ENCODE results near the gene OMP. TPM values are rescaled to one million over a fixed set of nuclear protein-coding genes. Genes with fewer than 3 reads are reported as not detected.

OMP gene
- total and polyA plus RNA-seq, 2 of the 4 experiments (the other 2 are of a cell fraction), result 0.27 TPM; not detected in 1

DNA sequence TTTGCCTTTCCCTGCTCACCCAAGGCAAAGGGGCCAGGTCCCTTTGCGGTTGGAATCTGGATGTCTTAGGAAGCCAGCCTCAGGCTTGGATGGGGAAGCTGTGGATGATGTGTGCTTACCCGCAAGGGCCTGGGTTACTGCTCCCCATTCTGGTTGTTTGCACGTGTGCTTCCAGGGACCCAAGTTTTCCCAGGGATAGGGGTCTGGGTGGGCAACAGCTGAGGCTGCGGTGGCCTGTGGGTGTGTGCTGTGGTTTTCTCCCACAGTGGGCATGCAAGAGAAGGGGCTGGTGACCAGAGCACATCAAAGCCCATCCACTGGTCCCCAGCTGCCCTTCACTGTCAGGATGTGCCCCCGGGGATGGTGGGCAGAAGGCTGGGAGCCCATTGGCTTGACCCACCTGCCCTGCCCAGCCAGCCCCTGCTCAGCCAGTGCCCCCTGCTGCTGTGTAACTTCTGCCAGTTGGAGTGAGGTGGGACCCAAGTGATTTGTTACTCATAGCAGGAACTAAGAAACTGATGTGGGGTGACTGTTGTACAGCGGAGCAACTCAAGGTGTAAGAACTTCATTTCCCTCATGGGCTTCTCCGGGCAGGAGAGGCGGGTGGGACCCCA, 32.6 kb upstream of the OMP start:
- peaks cover 41% of the 10 kb centered on the region for H3K4me1 ChIP-seq (ENCODE audit: control insufficient read depth, insufficient read depth, low read length)
- no peak overlapping the region for H2AK9ac ChIP-seq (replicated peaks; ENCODE audit: low read depth, low read length, poor library complexity)
- H3K18ac ChIP-seq (ENCODE audit: low read depth, low read length), result no peak overlapping the region
- no peak overlapping the region for H3K4ac ChIP-seq (ENCODE audit: low read depth, low read length)
- intact Hi-C loops (cut with micrococcal nuclease) (no loop called here), dilution Hi-C loops (cut with HindIII; ENCODE audit: low sequenced_read_pairs, unreplicated experiment) (no loop called here), in situ Hi-C loops (cut with MboI; ENCODE audit: low sequenced_read_pairs) (no loop called here)
- no TSS peak for BruUV-seq (replicated peaks)
- ATAC-seq (ENCODE audit: low read depth) (no peak), DNase-seq (no peak)
- CTCF ChIA-PET, result no interaction called here
- H3K14ac ChIP-seq (replicated peaks; ENCODE audit: low read depth, low read length), result no peak overlapping the region
- TF ChIP-seq MAZ (IDR thresholded peaks at IDR 0.05; ENCODE audit: borderline replicate concordance, low read depth, low read length) (no peak), SMC3 (IDR thresholded peaks at IDR 0.05; ENCODE audit: low read depth, low read length) (no peak), ELK1 (IDR thresholded peaks at IDR 0.05; ENCODE audit: borderline replicate concordance, low read depth, low read length) (no peak), MXI1 (IDR thresholded peaks at IDR 0.05; ENCODE audit: borderline replicate concordance, low read depth, low read length) (no peak), FOS (IDR thresholded peaks at IDR 0.05; ENCODE audit: low read depth, low read length) (no peak), MAFK (IDR thresholded peaks at IDR 0.05; ENCODE audit: low read depth, low read length) (no peak), BHLHE40 (IDR thresholded peaks at IDR 0.05; ENCODE audit: low read depth, low read length) (no peak), RCOR1 (IDR thresholded peaks at IDR 0.05; ENCODE audit: insufficient replicate concordance, low read length) (no peak), USF2 (IDR thresholded peaks at IDR 0.05; ENCODE audit: low read depth, low read length) (no peak), RFX5 (IDR thresholded peaks at IDR 0.05; ENCODE audit: low read depth, low read length) (no peak), RAD21 (IDR thresholded peaks at IDR 0.05; ENCODE audit: low read length) (no peak), CEBPB (IDR thresholded peaks at IDR 0.05; ENCODE audit: low read depth, low read length) (no peak)
- no peak overlapping the region for H3K4me3 ChIP-seq (ENCODE audit: insufficient read depth, low read depth, low read length)
- no peak overlapping the region for H2AFZ ChIP-seq (replicated peaks; ENCODE audit: low read length, poor library complexity)
- H3K23ac ChIP-seq (ENCODE audit: low read depth, low read length), result no peak overlapping the region
- no peak overlapping the region for H2BK15ac ChIP-seq (ENCODE audit: low read depth, low read length)
- H3K27ac ChIP-seq (ENCODE audit: insufficient read depth, low read length), result no peak overlapping the region
- no peak overlapping the region for H3K4me2 ChIP-seq (ENCODE audit: low read depth, low read length)
- H4K5ac ChIP-seq (ENCODE audit: low read depth, low read length), result no peak overlapping the region
- H3K9me3 ChIP-seq (ENCODE audit: control insufficient read depth, insufficient read depth, low read length), result no peaks in the 10 kb centered on the region
- peaks cover 20 to 53% of the 10 kb centered on the region in 2 experiments; a peak in 3 of 4 replicates for H3K79me1 ChIP-seq (ENCODE audit: low read depth in 1 of 2, low read length in 2 of 2)
- WGBS, 2 experiments (ENCODE audit: extremely low coverage in 2 of 2, insufficient read length in 1 of 2), result 78% methylated on average over 2 of the region's 8 CpGs; no CpG with 5 or more reads in 1 of the 2 experiments
- peaks cover 22% of the 10 kb centered on the region for H3K9me1 ChIP-seq (ENCODE audit: insufficient read depth, low read length)
- no peak overlapping the region for H2BK120ac ChIP-seq (ENCODE audit: low read depth, low read length)
- no peak overlapping the region for H2AK5ac ChIP-seq (ENCODE audit: low read depth, low read length)
- no peak overlapping the region for H2BK5ac ChIP-seq (ENCODE audit: low read depth, low read length, poor library complexity, severe bottlenecking)
- H4K8ac ChIP-seq (ENCODE audit: low read depth in 2 of 2, low read length in 2 of 2), result no peak overlapping the region
- no peaks in the 10 kb centered on the region for H3K36me3 ChIP-seq (ENCODE audit: control insufficient read depth, insufficient read depth, low read length)
- no peak overlapping the region for H3K9ac ChIP-seq (ENCODE audit: low read depth, low read length)
- H3K56ac ChIP-seq (ENCODE audit: extremely low read depth, insufficient read depth, low read length), result no peak overlapping the region
- peaks cover 11% of the 10 kb centered on the region for H4K20me1 ChIP-seq (ENCODE audit: insufficient read depth, low read length)
- POLR2A ChIA-PET (ENCODE audit: unreplicated experiment), result no interaction called here
- no peak overlapping the region for H4K91ac ChIP-seq (ENCODE audit: insufficient read depth, low read depth, low read length)
- H3K27me3 ChIP-seq (ENCODE audit: control insufficient read depth, insufficient read depth, low read length), result no peaks in the 10 kb centered on the region
- no peak overlapping the region for H2BK20ac ChIP-seq (ENCODE audit: low read depth, low read length)

All from IMR-90 (cell line).